ENCODE measurements around the gene PRPF38B. TPM values are rescaled to one million over a fixed set of nuclear protein-coding genes. Genes with fewer than 3 reads are reported as not detected.
A peak's percentile ranks its signal among the peaks of the same experiment; 100 is the strongest.

PRPF38B gene
- total RNA-seq, 1 experiment from 2014 or later = 4.7 TPM

GRCh38 chr1:108708691-108709660 is 16.9 kb downstream of the PRPF38B start:
- DNase-seq (ENCODE audit: low read depth) = no peak
- in situ Hi-C loops (cut with HindIII; ENCODE audit: low pct_unique_long_range_greater_than_20kb, low sequenced_read_pairs) = no loop called here

GRCh38 chr1:108712606-108713150 is 20.6 kb downstream of the PRPF38B start, which contains the start of gene FNDC7:
FNDC7 (plus strand) TSS chr1:108712908; CDS start chr1:108712934, 26 bp downstream.
- in situ Hi-C loops (cut with HindIII; ENCODE audit: low pct_unique_long_range_greater_than_20kb, low sequenced_read_pairs) = no loop called here
- DNase-seq (ENCODE audit: low read depth) = no peak

- DNase-seq (ENCODE audit: low read depth) = no peak
- in situ Hi-C loops (cut with HindIII; ENCODE audit: low pct_unique_long_range_greater_than_20kb, low sequenced_read_pairs) = no loop called here
Measured at GRCh38 chr1:108715932-108716331, 23.8 kb downstream of the PRPF38B start.

GRCh38 chr1:108716437-108717230 is 24.5 kb downstream of the PRPF38B start:
- in situ Hi-C loops (cut with HindIII; ENCODE audit: low pct_unique_long_range_greater_than_20kb, low sequenced_read_pairs) = no loop called here
- DNase-seq (ENCODE audit: low read depth) = no peak

GRCh38 chr1:108717774-108718316 is 25.7 kb downstream of the PRPF38B start:
- DNase-seq (ENCODE audit: low read depth) = no peak
- in situ Hi-C loops (cut with HindIII; ENCODE audit: low pct_unique_long_range_greater_than_20kb, low sequenced_read_pairs) = no loop called here

- in situ Hi-C loops (cut with HindIII; ENCODE audit: low pct_unique_long_range_greater_than_20kb, low sequenced_read_pairs) = no loop called here
- no peak for DNase-seq (ENCODE audit: low read depth)
Measured at GRCh38 chr1:108718927-108719655, 27.0 kb downstream of the PRPF38B start.

- in situ Hi-C loops (cut with HindIII; ENCODE audit: low pct_unique_long_range_greater_than_20kb, low sequenced_read_pairs) = no loop called here
- peak; percentile 78 for DNase-seq (ENCODE audit: low read depth)
Measured at GRCh38 chr1:108719656-108720435, 27.7 kb downstream of the PRPF38B start.

GRCh38 chr1:108722292-108722691 is 30.2 kb downstream of the PRPF38B start:
- no peak for DNase-seq (ENCODE audit: low read depth)
- in situ Hi-C loops (cut with HindIII; ENCODE audit: low pct_unique_long_range_greater_than_20kb, low sequenced_read_pairs) = no loop called here

GRCh38 chr1:108725906-108726305 is 33.8 kb downstream of the PRPF38B start:
- no peak for DNase-seq (ENCODE audit: low read depth)
- in situ Hi-C loops (cut with HindIII; ENCODE audit: low pct_unique_long_range_greater_than_20kb, low sequenced_read_pairs) = no loop called here

GRCh38 chr1:108728327-108728923 is 36.3 kb downstream of the PRPF38B start:
- no peak for DNase-seq (ENCODE audit: low read depth)
- in situ Hi-C loops (cut with HindIII; ENCODE audit: low pct_unique_long_range_greater_than_20kb, low sequenced_read_pairs) = no loop called here

GRCh38 chr1:108729481-108729880 is 37.4 kb downstream of the PRPF38B start:
- DNase-seq (ENCODE audit: low read depth) = no peak
- in situ Hi-C loops (cut with HindIII; ENCODE audit: low pct_unique_long_range_greater_than_20kb, low sequenced_read_pairs) = no loop called here

- in situ Hi-C loops (cut with HindIII; ENCODE audit: low pct_unique_long_range_greater_than_20kb, low sequenced_read_pairs) = no loop called here
- no peak for DNase-seq (ENCODE audit: low read depth)
Measured at GRCh38 chr1:108732398-108732797, 40.3 kb downstream of the PRPF38B start.

GRCh38 chr1:108734171-108734865 is 42.2 kb downstream of the PRPF38B start:
- no peak for DNase-seq (ENCODE audit: low read depth)
- in situ Hi-C loops (cut with HindIII; ENCODE audit: low pct_unique_long_range_greater_than_20kb, low sequenced_read_pairs) = no loop called here

- no peak for DNase-seq (ENCODE audit: low read depth)
- in situ Hi-C loops (cut with HindIII; ENCODE audit: low pct_unique_long_range_greater_than_20kb, low sequenced_read_pairs) = no loop called here
Measured at GRCh38 chr1:108742253-108742652, 50.1 kb downstream of the PRPF38B start.

GRCh38 chr1:108745980-108746381 is 53.9 kb downstream of the PRPF38B start:
- in situ Hi-C loops (cut with HindIII; ENCODE audit: low pct_unique_long_range_greater_than_20kb, low sequenced_read_pairs) = no loop called here
- DNase-seq (ENCODE audit: low read depth) = no peak

- in situ Hi-C loops (cut with HindIII; ENCODE audit: low pct_unique_long_range_greater_than_20kb, low sequenced_read_pairs) = no loop called here
Measured at GRCh38 chr1:108746382-108747170, 54.5 kb downstream of the PRPF38B start, which contains the start of gene STXBP3. STXBP3 (plus strand) TSS chr1:108746674; CDS start chr1:108746738, 64 bp downstream.

More at GRCh38 chr1:108746382-108747170, 54.5 kb downstream of the PRPF38B start, which contains the start of gene STXBP3:
- peak; percentile 95 for DNase-seq (ENCODE audit: low read depth)
